SK-N-SH (cell line): ENCODE measurements around the gene APBA2. TPM values are rescaled to one million over a fixed set of nuclear protein-coding genes. Genes with fewer than 3 reads are reported as not detected.

ENCODE experiments used
- CTCF ChIA-PET: fragments of 300-600, 350-600 bp; formaldehyde crosslinking; extraction: SDS; loops from one replicate; lab custom pipeline; 2021; lab: Yijun Ruan, JAX
- POLR2A ChIA-PET: fragments of 350-600 bp; sonication (Branson Sonifier 250); formaldehyde crosslinking; extraction: SDS; loops from one replicate; lab custom pipeline; 2020; ENCODE audit warnings: antibody characterized with exemption, inconsistent platforms; lab: Yijun Ruan, JAX
- DNase-seq: peaks from one replicate; pipeline ENCODE4 v3.0.0; 2012
- H2AFZ ChIP-seq: fragments of 200-600 bp; sonication (generic); 2 replicates; pipeline ENCODE4 v1.8.1; 2016; ENCODE audit warnings: antibody characterized with exemption, mild to moderate bottlenecking, low read depth
- H3F3A ChIP-seq: fragments of 200-600 bp; sonication (generic); replicated peaks from 2 replicates; pipeline ENCODE3; 2016; ENCODE audit warnings: antibody characterized with exemption, mild to moderate bottlenecking; ENCODE audit not compliant: insufficient read depth
- H3K27ac ChIP-seq, 2 experiments: fragments of 200-500 bp in 1 of 2; fragments of 200-600 bp in 1 of 2; sonication (Bioruptor generic) in 1 of 2; sonication (generic), shearing (Covaris generic) in 1 of 2; 2 replicates each; pipeline versions ENCODE4 v1.5.1 to v1.6.1; 2014 to 2016; ENCODE audit warnings: low read depth in 2 of 2, inconsistent platforms in 1 of 2, low read length in 1 of 2, mild to moderate bottlenecking in 1 of 2, mixed read lengths in 1 of 2
- H3K27me3 ChIP-seq: fragments of 200-600 bp; sonication (generic), shearing (Covaris generic); 2 replicates; pipeline ENCODE4 v1.6.1; 2016; ENCODE audit warnings: mixed run types; ENCODE audit not compliant: insufficient read depth
- H3K36me3 ChIP-seq, 2 experiments: fragments of 200-500 bp in 1 of 2; fragments of 200-600 bp in 1 of 2; sonication (Bioruptor generic) in 1 of 2; sonication (generic) in 1 of 2; replicated peaks in 1 of 2; 2 replicates each; pipeline versions ENCODE3 to v1.5.1; 2014 to 2016; ENCODE audit warnings: low read length in 1 of 2, mild to moderate bottlenecking in 1 of 2; ENCODE audit not compliant: insufficient read depth in 2 of 2, control insufficient read depth in 1 of 2
- H3K4me1 ChIP-seq, 2 experiments: fragments of 200-500 bp in 1 of 2; fragments of 200-600 bp in 1 of 2; sonication (Bioruptor generic) in 1 of 2; sonication (generic), shearing (Covaris generic) in 1 of 2; 2 replicates each; pipeline versions ENCODE4 v1.5.1 to v1.6.1; 2014 to 2016; ENCODE audit warnings: low read depth in 1 of 2, low read length in 1 of 2, mixed run types in 1 of 2; ENCODE audit not compliant: insufficient read depth in 2 of 2, control insufficient read depth in 1 of 2
- H3K4me2 ChIP-seq: fragments of 200-600 bp; sonication (generic), shearing (Covaris generic); 2 replicates; pipeline ENCODE4 v1.6.1; 2017; ENCODE audit warnings: mixed run types
- H3K4me3 ChIP-seq, 2 experiments: fragments of 200-500 bp in 1 of 2; fragments of 200-600 bp in 1 of 2; sonication (Bioruptor generic) in 1 of 2; sonication (generic), shearing (Covaris generic) in 1 of 2; 2 replicates each; pipeline versions ENCODE4 v1.5.1 to v1.8.1; 2014 to 2016; ENCODE audit warnings: low read depth in 2 of 2, inconsistent platforms in 1 of 2, low read length in 1 of 2, mild to moderate bottlenecking in 1 of 2, mixed read lengths in 1 of 2, moderate library complexity in 1 of 2
- H3K79me2 ChIP-seq: fragments of 200-600 bp; sonication (generic); 2 replicates; pipeline ENCODE4 v1.8.1; 2017; ENCODE audit warnings: mild to moderate bottlenecking; ENCODE audit not compliant: insufficient read depth
- H3K9ac ChIP-seq: fragments of 200-600 bp; sonication (generic); 2 replicates; pipeline ENCODE4 v1.6.1; 2017; ENCODE audit warnings: mixed run types
- H3K9me2 ChIP-seq: fragments of 200-600 bp; sonication (generic); 2 replicates; pipeline ENCODE4 v1.6.1; 2017; ENCODE audit warnings: mixed run types
- H3K9me3 ChIP-seq: fragments of 200-600 bp; sonication (generic); 2 replicates; pipeline ENCODE4 v1.6.1; 2017; ENCODE audit warnings: mixed run types, mild to moderate bottlenecking, moderate library complexity
- H4K20me1 ChIP-seq: fragments of 200-600 bp; sonication (generic); 2 replicates; pipeline ENCODE4 v1.6.1; 2017; ENCODE audit warnings: mild to moderate bottlenecking, mixed run types; ENCODE audit not compliant: insufficient read depth
- CHD2 ChIP-seq: fragments of 150-350 bp; IDR thresholded peaks from 2 replicates; pipeline ENCODE4 v1.6.1; 2018; ENCODE audit warnings: low read length; ENCODE audit not compliant: partially characterized antibody
- GABPA ChIP-seq: IDR thresholded peaks from 2 replicates; pipeline ENCODE4 v1.4.0; 2012; ENCODE audit warnings: low read depth, mild to moderate bottlenecking
- MEF2A ChIP-seq: IDR thresholded peaks from 2 replicates; pipeline ENCODE4 v1.4.0; 2012; ENCODE audit warnings: low read depth, borderline replicate concordance
- RAD21 ChIP-seq: IDR thresholded peaks from 2 replicates; pipeline ENCODE4 v1.6.1; 2012; ENCODE audit warnings: mild to moderate bottlenecking, low read length
- RCOR1 ChIP-seq: fragments of 150-350 bp; IDR thresholded peaks from 2 replicates; pipeline ENCODE4 v1.6.1; 2017; ENCODE audit warnings: antibody characterized with exemption, low read length
- RFX5 ChIP-seq: IDR thresholded peaks from 2 replicates; pipeline ENCODE4 v1.6.1; 2012; ENCODE audit warnings: mild to moderate bottlenecking, improper control_type of control experiment, low read length
- SMC3 ChIP-seq: IDR thresholded peaks from 2 replicates; pipeline ENCODE4 v1.6.1; 2012; ENCODE audit warnings: low read depth, low read length, improper control_type of control experiment
- TEAD4 ChIP-seq: IDR thresholded peaks from 2 replicates; pipeline ENCODE4 v1.4.0; 2012; ENCODE audit warnings: mild to moderate bottlenecking, borderline replicate concordance; ENCODE audit not compliant: insufficient read depth
- whole genome bisulfite sequencing: methylation state at CpG from one replicate; pipeline ENCODE4 v1.1.6; 2017; ENCODE audit warnings: low lambda C conversion rate; 5-methylcytosine and 5-hydroxymethylcytosine counted together
- polyA plus RNA-seq, 3 experiments: library from polyadenylated mRNA; depleted of rRNA; stranded (reverse); fragments of >200 nt; gene quantifications; 2 replicates each; pipeline ENCODE4 v1.2.3, GENCODE V29; 2012
- TF ChIP-seq, protein P1 (sequence below): IDR thresholded peaks from 2 replicates; pipeline ENCODE4; 2012
- TF ChIP-seq, protein P2 (sequence below): fragments of 200-600 bp; sonication (generic); IDR thresholded peaks from 2 replicates; pipeline ENCODE4 v1.6.1; 2017; ENCODE audit warnings: antibody characterized with exemption, mild to moderate bottlenecking, moderate library complexity
- TF ChIP-seq, protein P3 (sequence below): fragments of 150-350 bp; IDR thresholded peaks from 2 replicates; pipeline ENCODE4 v1.6.1; 2016; ENCODE audit warnings: mild to moderate bottlenecking, low read depth, low read length

Gene APBA2
- polyA plus RNA-seq, 1 of the 3 experiments (the other 2 are of a cell fraction), result 12.7 TPM

DNA sequence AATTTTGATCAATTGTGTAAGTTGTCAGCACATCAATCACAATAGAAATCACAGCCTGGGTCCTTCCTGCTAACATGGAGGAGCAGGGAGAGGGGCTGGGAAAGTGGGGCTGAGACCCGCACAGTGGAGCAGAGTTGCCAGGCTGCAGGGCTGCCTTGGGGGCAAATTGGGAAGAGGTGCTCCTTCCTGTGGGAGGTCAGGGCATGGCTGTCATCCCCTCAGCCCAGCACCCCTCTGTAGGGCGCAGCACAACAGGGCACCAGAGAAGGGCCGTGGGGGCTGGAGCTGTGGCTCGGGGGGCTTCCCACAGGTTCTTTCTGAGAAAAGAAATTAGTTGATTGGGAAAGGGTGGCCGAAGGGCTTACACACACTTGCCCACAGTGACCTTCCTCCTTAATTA lies 257.5 kb downstream of the APBA2 start:
- Histone ChIP-seq H2AFZ (no peak overlapping the region), H3K4me3 (no peak overlapping the region), H3K79me2 (no peaks in the 10 kb centered on the region), H3K27ac (no peak overlapping the region), H3K9me2 (no peaks in the 10 kb centered on the region), H3K36me3 (no peaks in the 10 kb centered on the region), H3K9me3 (no peaks in the 10 kb centered on the region), H3K4me1 (peaks cover 0 to 10% of the 10 kb centered on the region in 2 experiments; a peak in 1 of 4 replicates), H3K9ac (no peak overlapping the region), H3K4me2 (no peak overlapping the region), H4K20me1 (no peaks in the 10 kb centered on the region), H3F3A (no peaks in the 10 kb centered on the region), H3K27me3 (peaks cover 5% of the 10 kb centered on the region; the same call in 1 of the 2 replicates)
- no peak for DNase-seq
- POLR2A ChIA-PET, result no interaction called here
- CTCF ChIA-PET, result no interaction called here
- no peak for TF ChIP-seq MEF2A
- TF ChIP-seq SMC3, result no peak
- no peak for TF ChIP-seq RFX5
- TF ChIP-seq, protein P1, sequence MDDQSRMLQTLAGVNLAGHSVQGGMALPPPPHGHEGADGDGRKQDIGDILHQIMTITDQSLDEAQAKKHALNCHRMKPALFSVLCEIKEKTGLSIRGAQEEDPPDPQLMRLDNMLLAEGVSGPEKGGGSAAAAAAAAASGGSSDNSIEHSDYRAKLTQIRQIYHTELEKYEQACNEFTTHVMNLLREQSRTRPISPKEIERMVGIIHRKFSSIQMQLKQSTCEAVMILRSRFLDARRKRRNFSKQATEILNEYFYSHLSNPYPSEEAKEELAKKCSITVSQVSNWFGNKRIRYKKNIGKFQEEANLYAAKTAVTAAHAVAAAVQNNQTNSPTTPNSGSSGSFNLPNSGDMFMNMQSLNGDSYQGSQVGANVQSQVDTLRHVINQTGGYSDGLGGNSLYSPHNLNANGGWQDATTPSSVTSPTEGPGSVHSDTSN, result no peak
- TF ChIP-seq TEAD4, result no peak
- TF ChIP-seq GABPA, result no peak
- WGBS, result 49% methylated on average over 3 of the region's 5 CpGs

DNA sequence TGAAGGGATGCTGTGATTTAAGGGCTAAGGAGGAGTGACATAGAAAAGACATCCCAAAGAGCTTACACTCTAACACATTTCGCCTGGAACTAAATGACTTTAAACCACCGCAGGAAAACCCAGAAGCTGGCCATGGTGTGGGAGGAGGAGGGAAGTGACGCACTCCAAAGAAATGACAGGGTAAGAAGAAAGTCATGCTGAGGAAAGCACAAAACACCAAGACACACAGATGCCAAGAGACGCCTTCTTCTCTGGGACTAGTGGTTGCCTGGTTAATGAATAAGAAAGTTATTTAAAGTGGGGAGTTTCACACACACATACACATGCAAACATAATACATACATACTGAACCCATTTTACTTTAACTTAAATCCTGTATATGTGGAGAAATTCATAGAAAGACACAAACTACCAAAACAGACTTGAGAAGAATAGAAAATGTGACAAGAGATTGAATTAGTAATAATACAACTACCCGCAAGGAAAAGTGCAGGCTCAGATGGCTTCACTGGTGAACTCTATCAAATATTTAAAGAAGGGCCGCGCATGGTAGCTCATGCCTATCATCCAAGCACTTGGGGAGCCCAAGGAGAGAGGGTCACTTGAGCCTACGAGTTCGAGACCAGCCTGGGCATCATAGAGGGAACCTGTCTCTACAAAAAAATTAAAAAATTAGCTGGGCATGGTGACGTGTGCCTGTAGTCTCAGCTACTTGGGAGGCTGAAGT lies 258.3 kb downstream of the APBA2 start:
- Histone ChIP-seq H3K27me3 (peaks cover 5% of the 10 kb centered on the region; the same call in 1 of the 2 replicates), H3K9me3 (no peaks in the 10 kb centered on the region), H2AFZ (no peak overlapping the region), H3K9me2 (no peaks in the 10 kb centered on the region), H3K36me3 (no peaks in the 10 kb centered on the region), H4K20me1 (no peaks in the 10 kb centered on the region), H3K4me2 (no peak overlapping the region), H3K9ac (no peak overlapping the region), H3K4me1 (peaks cover 0 to 10% of the 10 kb centered on the region in 2 experiments; a peak in 1 of 4 replicates), H3F3A (no peaks in the 10 kb centered on the region), H3K27ac (no peak overlapping the region), H3K4me3 (no peak overlapping the region), H3K79me2 (no peaks in the 10 kb centered on the region)
- CTCF ChIA-PET, result no interaction called here
- DNase-seq, result no peak
- 58% methylated on average over 10 of the region's 10 CpGs for WGBS
- POLR2A ChIA-PET, result no interaction called here
- TF ChIP-seq RCOR1 (no peak), CHD2 (no peak), RAD21 (no peak), MEF2A (no peak)
- TF ChIP-seq, protein P2, sequence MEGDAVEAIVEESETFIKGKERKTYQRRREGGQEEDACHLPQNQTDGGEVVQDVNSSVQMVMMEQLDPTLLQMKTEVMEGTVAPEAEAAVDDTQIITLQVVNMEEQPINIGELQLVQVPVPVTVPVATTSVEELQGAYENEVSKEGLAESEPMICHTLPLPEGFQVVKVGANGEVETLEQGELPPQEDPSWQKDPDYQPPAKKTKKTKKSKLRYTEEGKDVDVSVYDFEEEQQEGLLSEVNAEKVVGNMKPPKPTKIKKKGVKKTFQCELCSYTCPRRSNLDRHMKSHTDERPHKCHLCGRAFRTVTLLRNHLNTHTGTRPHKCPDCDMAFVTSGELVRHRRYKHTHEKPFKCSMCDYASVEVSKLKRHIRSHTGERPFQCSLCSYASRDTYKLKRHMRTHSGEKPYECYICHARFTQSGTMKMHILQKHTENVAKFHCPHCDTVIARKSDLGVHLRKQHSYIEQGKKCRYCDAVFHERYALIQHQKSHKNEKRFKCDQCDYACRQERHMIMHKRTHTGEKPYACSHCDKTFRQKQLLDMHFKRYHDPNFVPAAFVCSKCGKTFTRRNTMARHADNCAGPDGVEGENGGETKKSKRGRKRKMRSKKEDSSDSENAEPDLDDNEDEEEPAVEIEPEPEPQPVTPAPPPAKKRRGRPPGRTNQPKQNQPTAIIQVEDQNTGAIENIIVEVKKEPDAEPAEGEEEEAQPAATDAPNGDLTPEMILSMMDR, result no peak
- TF ChIP-seq, protein P3, sequence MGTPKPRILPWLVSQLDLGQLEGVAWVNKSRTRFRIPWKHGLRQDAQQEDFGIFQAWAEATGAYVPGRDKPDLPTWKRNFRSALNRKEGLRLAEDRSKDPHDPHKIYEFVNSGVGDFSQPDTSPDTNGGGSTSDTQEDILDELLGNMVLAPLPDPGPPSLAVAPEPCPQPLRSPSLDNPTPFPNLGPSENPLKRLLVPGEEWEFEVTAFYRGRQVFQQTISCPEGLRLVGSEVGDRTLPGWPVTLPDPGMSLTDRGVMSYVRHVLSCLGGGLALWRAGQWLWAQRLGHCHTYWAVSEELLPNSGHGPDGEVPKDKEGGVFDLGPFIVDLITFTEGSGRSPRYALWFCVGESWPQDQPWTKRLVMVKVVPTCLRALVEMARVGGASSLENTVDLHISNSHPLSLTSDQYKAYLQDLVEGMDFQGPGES, result no peak
